Ecto neural progenitor cell (in vitro differentiated cells): ENCODE data around the gene MOGAT2.
A peak's percentile ranks its signal among the peaks of the same experiment; 100 is the strongest.
"Not testable (repeated sequence)": the region's sequence is repeated elsewhere in the genome, so short reads cannot be mapped to it uniquely, and the experiment has no call there.

Experiments
- DNase-seq: peaks from one replicate; pipeline ENCODE4 v3.0.0-alpha.2; 2018; ENCODE audit warnings: low spot score

Gene MOGAT2

GRCh38 chr11:75717608-75718418 lies at the start of gene MOGAT2:
Gene MOGAT2 (plus strand): TSS chr11:75717838. CDS start chr11:75717889, 51 bp downstream.
- DNase-seq: no peak

GRCh38 chr11:75668451-75669297 lies 49.0 kb upstream of the MOGAT2 start, which contains the start of gene MAP6:
Gene MAP6 (minus strand): TSS chr11:75669038. CDS start chr11:75668369, 669 bp downstream.
- peak; percentile 78 for DNase-seq

- no peak for DNase-seq
Observed at GRCh38 chr11:75673977-75674582, 43.6 kb upstream of the MOGAT2 start.

- no peak for DNase-seq
Observed at GRCh38 chr11:75677275-75677674, 40.4 kb upstream of the MOGAT2 start.

GRCh38 chr11:75677909-75678308 lies 39.7 kb upstream of the MOGAT2 start:
- no peak for DNase-seq

- no peak for DNase-seq
Observed at GRCh38 chr11:75678620-75679259, 38.9 kb upstream of the MOGAT2 start.

- DNase-seq: no peak
Observed at GRCh38 chr11:75679566-75679965, 38.1 kb upstream of the MOGAT2 start.

- DNase-seq: not testable (repeated sequence)
Observed at GRCh38 chr11:75683856-75684255, 33.8 kb upstream of the MOGAT2 start.

- DNase-seq: no peak
Observed at GRCh38 chr11:75689863-75690609, 27.6 kb upstream of the MOGAT2 start.

- DNase-seq: no peak
Observed at GRCh38 chr11:75691804-75692203, 25.8 kb upstream of the MOGAT2 start.

GRCh38 chr11:75697906-75698581 lies 19.6 kb upstream of the MOGAT2 start:
- no peak for DNase-seq

- DNase-seq: no peak
Observed at GRCh38 chr11:75700940-75701339, 16.7 kb upstream of the MOGAT2 start.

- DNase-seq: no peak
Observed at GRCh38 chr11:75703695-75704237, 13.9 kb upstream of the MOGAT2 start.

- no peak for DNase-seq
Observed at GRCh38 chr11:75705541-75705940, 12.1 kb upstream of the MOGAT2 start.

- DNase-seq: peak; percentile 84
Observed at GRCh38 chr11:75706260-75706729, 11.3 kb upstream of the MOGAT2 start.

- DNase-seq: no peak
Observed at GRCh38 chr11:75714211-75714610, 3.4 kb upstream of the MOGAT2 start.

- no peak for DNase-seq
Observed at GRCh38 chr11:75715688-75716087, 1.9 kb upstream of the MOGAT2 start.

- no peak for DNase-seq
Observed at GRCh38 chr11:75716659-75717058, 979 bp upstream of the MOGAT2 start.

GRCh38 chr11:75718419-75719339 lies 1.0 kb downstream of the MOGAT2 start:
- no peak for DNase-seq
